NCI-H1436 (cell line): Measurements from ENCODE around the gene WFDC6.

Experiments
- DNase-seq: peaks from one replicate; lab custom pipeline; 2025; lab: John Stamatoyannopoulos, UW

Gene WFDC6

GRCh38 chr20:45515147-45515913 lies 24.0 kb downstream of the WFDC6 start, which contains the start of gene SPINT3:
TSS of gene SPINT3 (minus strand) at chr20:45515622. CDS start at chr20:45515608, 14 bp downstream.
- no peak for DNase-seq

- no peak for DNase-seq
Measured at GRCh38 chr20:45510242-45510862, 28.9 kb downstream of the WFDC6 start.

- no peak for DNase-seq
Measured at GRCh38 chr20:45509091-45509490, 30.2 kb downstream of the WFDC6 start.

- no peak for DNase-seq
Measured at GRCh38 chr20:45508068-45508886, 31.0 kb downstream of the WFDC6 start.

GRCh38 chr20:45507011-45507820 lies 32.1 kb downstream of the WFDC6 start:
- no peak for DNase-seq

GRCh38 chr20:45506398-45506797 lies 32.9 kb downstream of the WFDC6 start:
- DNase-seq, result no peak

- no peak for DNase-seq
Measured at GRCh38 chr20:45503403-45503802, 35.9 kb downstream of the WFDC6 start.

- DNase-seq, result no peak
Measured at GRCh38 chr20:45502561-45502960, 36.7 kb downstream of the WFDC6 start.

GRCh38 chr20:45501600-45501999 lies 37.7 kb downstream of the WFDC6 start:
- no peak for DNase-seq

- no peak for DNase-seq
Measured at GRCh38 chr20:45500022-45500421, 39.3 kb downstream of the WFDC6 start.

GRCh38 chr20:45497971-45498494 lies 41.2 kb downstream of the WFDC6 start:
- DNase-seq, result no peak

GRCh38 chr20:45496166-45496565 lies 43.1 kb downstream of the WFDC6 start:
- no peak for DNase-seq

GRCh38 chr20:45495501-45495941 lies 43.8 kb downstream of the WFDC6 start:
- DNase-seq, result no peak

GRCh38 chr20:45489083-45489531 lies 50.2 kb downstream of the WFDC6 start:
- DNase-seq, result no peak

- no peak for DNase-seq
Measured at GRCh38 chr20:45487231-45487635, 52.0 kb downstream of the WFDC6 start.

- DNase-seq, result no peak
Measured at GRCh38 chr20:45485388-45485787, 53.9 kb downstream of the WFDC6 start.

GRCh38 chr20:45484676-45485075 lies 54.6 kb downstream of the WFDC6 start:
- no peak for DNase-seq
